ENCODE data around the gene TIFAB.

Gene TIFAB

GRCh38 chr5:135481909-135482311 is 29.8 kb upstream of the TIFAB start:
- no peak for DNase-seq

- no peak for DNase-seq
Observed at GRCh38 chr5:135481387-135481786, 29.2 kb upstream of the TIFAB start.

GRCh38 chr5:135480511-135480910 is 28.4 kb upstream of the TIFAB start:
- no peak for DNase-seq

- no peak for DNase-seq
Observed at GRCh38 chr5:135478938-135479337, 26.8 kb upstream of the TIFAB start.

- no peak for DNase-seq
Observed at GRCh38 chr5:135477613-135478066, 25.5 kb upstream of the TIFAB start.

GRCh38 chr5:135476615-135477581 is 24.7 kb upstream of the TIFAB start:
- DNase-seq: no peak

GRCh38 chr5:135473956-135474670 is 22.0 kb upstream of the TIFAB start:
- DNase-seq: no peak

- DNase-seq: no peak
Observed at GRCh38 chr5:135472141-135472540, 20.0 kb upstream of the TIFAB start.

- DNase-seq: no peak
Observed at GRCh38 chr5:135471726-135472125, 19.6 kb upstream of the TIFAB start.

- DNase-seq: no peak
Observed at GRCh38 chr5:135469911-135470310, 17.8 kb upstream of the TIFAB start.

- DNase-seq: no peak
Observed at GRCh38 chr5:135468541-135468940, 16.4 kb upstream of the TIFAB start.

- DNase-seq: no peak
Observed at GRCh38 chr5:135467871-135468485, 15.8 kb upstream of the TIFAB start.

GRCh38 chr5:135467051-135467625 is 15.0 kb upstream of the TIFAB start:
- DNase-seq: no peak

GRCh38 chr5:135466178-135467050 is 14.3 kb upstream of the TIFAB start:
- peak; percentile 48 for DNase-seq

GRCh38 chr5:135465391-135466122 is 13.4 kb upstream of the TIFAB start:
- DNase-seq: no peak

GRCh38 chr5:135462304-135462703 is 10.2 kb upstream of the TIFAB start:
- DNase-seq: no peak

GRCh38 chr5:135461481-135462151 is 9.5 kb upstream of the TIFAB start:
- no peak for DNase-seq

- no peak for DNase-seq
Observed at GRCh38 chr5:135460246-135461033, 8.3 kb upstream of the TIFAB start.

- DNase-seq: no peak
Observed at GRCh38 chr5:135458921-135459331, 6.8 kb upstream of the TIFAB start.

GRCh38 chr5:135458356-135458755 is 6.2 kb upstream of the TIFAB start:
- no peak for DNase-seq
